ENCODE data around the gene CES4A. TPM values are rescaled to one million over a fixed set of nuclear protein-coding genes. Genes with fewer than 3 reads are reported as not detected.

Gene CES4A
- total RNA-seq, 1 donor from 2014 or later, result 4.6 TPM

DNA sequence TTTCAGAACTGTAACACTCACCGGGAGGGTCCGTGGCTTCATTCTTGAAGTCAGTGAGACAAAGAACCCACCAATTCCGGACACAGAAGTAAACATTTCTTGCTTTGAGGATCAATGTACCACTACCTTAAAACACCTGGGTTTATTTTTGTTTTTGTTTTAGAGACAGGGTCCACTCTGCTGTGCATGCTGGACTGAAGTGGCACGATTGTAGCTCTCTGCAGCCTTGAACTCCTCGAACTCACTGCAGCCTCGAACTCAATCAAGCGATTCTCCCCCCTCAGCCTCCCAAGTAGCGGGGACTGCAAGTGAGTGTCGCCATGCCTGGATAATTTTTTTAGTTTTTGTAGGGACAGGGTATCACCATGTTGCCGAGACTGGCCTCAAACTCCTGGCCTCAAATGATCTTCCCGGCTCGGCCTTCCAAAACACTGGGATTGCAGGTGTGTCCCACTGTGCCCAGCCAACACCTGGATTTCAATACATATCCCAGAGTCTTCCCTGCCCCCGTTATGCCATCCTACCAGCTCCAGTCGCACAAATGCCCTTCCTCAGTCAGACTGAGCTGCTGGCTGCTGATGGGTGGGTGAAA, 13.0 kb upstream of the CES4A start:
- TF ChIP-seq, protein P1, sequence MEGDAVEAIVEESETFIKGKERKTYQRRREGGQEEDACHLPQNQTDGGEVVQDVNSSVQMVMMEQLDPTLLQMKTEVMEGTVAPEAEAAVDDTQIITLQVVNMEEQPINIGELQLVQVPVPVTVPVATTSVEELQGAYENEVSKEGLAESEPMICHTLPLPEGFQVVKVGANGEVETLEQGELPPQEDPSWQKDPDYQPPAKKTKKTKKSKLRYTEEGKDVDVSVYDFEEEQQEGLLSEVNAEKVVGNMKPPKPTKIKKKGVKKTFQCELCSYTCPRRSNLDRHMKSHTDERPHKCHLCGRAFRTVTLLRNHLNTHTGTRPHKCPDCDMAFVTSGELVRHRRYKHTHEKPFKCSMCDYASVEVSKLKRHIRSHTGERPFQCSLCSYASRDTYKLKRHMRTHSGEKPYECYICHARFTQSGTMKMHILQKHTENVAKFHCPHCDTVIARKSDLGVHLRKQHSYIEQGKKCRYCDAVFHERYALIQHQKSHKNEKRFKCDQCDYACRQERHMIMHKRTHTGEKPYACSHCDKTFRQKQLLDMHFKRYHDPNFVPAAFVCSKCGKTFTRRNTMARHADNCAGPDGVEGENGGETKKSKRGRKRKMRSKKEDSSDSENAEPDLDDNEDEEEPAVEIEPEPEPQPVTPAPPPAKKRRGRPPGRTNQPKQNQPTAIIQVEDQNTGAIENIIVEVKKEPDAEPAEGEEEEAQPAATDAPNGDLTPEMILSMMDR (IDR thresholded peaks at IDR 0.05; ENCODE audit: unreplicated experiment), result no peak

GRCh38 chr16:66976746-66977145, 11.6 kb upstream of the CES4A start:
- peaks cover 13% of the 10 kb centered on the region for H3K27me3 Mint-ChIP-seq
- no peaks in the 10 kb centered on the region for H3K9me3 Mint-ChIP-seq (ENCODE audit: low read depth)
- TF ChIP-seq, protein P1 (IDR thresholded peaks at IDR 0.05; ENCODE audit: unreplicated experiment), result no peak
- H3K4me3 Mint-ChIP-seq (ENCODE audit: low read depth), result no peak overlapping the region
- no peak overlapping the region for H3K27ac Mint-ChIP-seq
- DNase-seq (ENCODE audit: low spot score, unreplicated experiment), result no peak
- H3K36me3 Mint-ChIP-seq (ENCODE audit: insufficient read depth), result no peaks in the 10 kb centered on the region
- no peaks in the 10 kb centered on the region for H3K4me1 Mint-ChIP-seq (ENCODE audit: low read depth)

More for the DNA sequence above, 13.0 kb upstream of the CES4A start:
- H3K4me1 Mint-ChIP-seq (ENCODE audit: low read depth), result no peaks in the 10 kb centered on the region
- H3K36me3 Mint-ChIP-seq (ENCODE audit: insufficient read depth), result no peaks in the 10 kb centered on the region
- no peak overlapping the region for H3K4me3 Mint-ChIP-seq (ENCODE audit: low read depth)
- no peaks in the 10 kb centered on the region for H3K9me3 Mint-ChIP-seq (ENCODE audit: low read depth)
- no peak for DNase-seq (ENCODE audit: low spot score, unreplicated experiment)
- no peak overlapping the region for H3K27ac Mint-ChIP-seq
- H3K27me3 Mint-ChIP-seq, result peaks cover 13% of the 10 kb centered on the region

DNA sequence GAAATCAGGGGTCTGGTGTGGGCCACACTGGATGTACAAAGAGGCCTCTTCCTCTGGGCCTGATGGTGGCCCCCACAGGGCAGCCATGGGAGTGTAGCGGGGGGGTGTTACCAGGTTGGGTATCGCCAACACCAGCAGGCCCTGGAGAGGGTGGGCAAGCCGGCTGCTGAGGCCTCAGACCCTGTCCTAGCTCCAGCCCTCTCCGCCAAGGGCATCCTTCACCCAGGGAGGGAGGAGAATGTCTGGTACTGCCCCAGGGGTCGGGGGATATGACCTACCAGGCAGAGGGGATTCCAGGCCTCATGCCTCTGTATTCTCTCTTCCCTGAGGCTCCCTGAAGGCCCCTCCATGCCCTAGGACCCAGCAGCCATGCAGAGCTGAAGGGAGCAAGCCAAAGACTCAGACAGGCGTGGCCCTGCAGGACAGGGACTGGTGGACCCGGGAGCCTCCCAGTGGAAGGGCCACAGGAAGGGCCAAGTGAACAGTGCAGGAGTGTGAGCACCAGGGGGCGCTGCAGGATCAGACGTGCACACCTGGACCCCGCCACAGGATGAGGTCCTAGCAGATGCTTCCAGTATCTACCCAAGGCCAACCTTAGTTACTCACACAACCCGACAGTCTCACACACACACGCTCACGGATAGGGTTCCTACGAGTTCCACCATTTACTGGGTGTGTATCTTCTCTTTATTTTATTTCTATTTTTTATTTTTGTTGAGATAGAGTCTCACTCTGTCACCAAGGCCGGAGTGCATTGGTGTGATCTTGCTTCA, 10.9 kb upstream of the CES4A start:
- Mint-ChIP-seq H3K4me1 (ENCODE audit: low read depth) (no peaks in the 10 kb centered on the region), H3K9me3 (ENCODE audit: low read depth) (no peaks in the 10 kb centered on the region), H3K36me3 (ENCODE audit: insufficient read depth) (no peaks in the 10 kb centered on the region), H3K27me3 (peaks cover 17% of the 10 kb centered on the region), H3K4me3 (ENCODE audit: low read depth) (no peak overlapping the region), H3K27ac (peak overlapping the region; percentile 13)
- TF ChIP-seq, protein P1 (IDR thresholded peaks at IDR 0.05; ENCODE audit: unreplicated experiment), result peak; percentile 97
- peak; percentile 82 for DNase-seq (ENCODE audit: low spot score, unreplicated experiment)

GRCh38 chr16:66979011-66979717, 9.2 kb upstream of the CES4A start:
- H3K9me3 Mint-ChIP-seq (ENCODE audit: low read depth), result no peaks in the 10 kb centered on the region
- no peak for DNase-seq (ENCODE audit: low spot score, unreplicated experiment)
- H3K4me1 Mint-ChIP-seq (ENCODE audit: low read depth), result no peaks in the 10 kb centered on the region
- H3K4me3 Mint-ChIP-seq (ENCODE audit: low read depth), result no peak overlapping the region
- TF ChIP-seq, protein P1 (IDR thresholded peaks at IDR 0.05; ENCODE audit: unreplicated experiment), result no peak
- H3K36me3 Mint-ChIP-seq (ENCODE audit: insufficient read depth), result no peaks in the 10 kb centered on the region
- H3K27me3 Mint-ChIP-seq, result peaks cover 14% of the 10 kb centered on the region
- no peak overlapping the region for H3K27ac Mint-ChIP-seq

DNA sequence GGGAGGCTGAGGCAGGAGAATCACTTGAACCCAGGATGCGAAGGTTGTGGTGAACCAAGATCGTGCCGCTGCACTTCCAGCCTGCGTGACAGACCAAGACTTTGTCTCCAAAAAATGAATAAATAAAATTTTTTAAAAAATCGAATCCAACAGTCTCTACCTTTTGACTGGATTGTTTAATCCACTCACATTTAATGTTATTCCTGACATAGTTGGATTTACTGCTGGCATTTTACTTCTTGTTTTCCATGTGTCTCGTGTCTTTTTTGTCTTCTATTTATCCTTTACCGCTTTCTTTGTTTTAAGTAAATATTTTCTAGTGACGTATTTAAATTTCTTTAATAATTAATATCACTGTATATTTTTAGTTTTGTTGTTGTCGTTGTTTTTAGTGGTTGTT, 5.4 kb upstream of the CES4A start:
- H3K36me3 Mint-ChIP-seq (ENCODE audit: insufficient read depth), result no peaks in the 10 kb centered on the region
- H3K27me3 Mint-ChIP-seq, result peaks cover 10% of the 10 kb centered on the region
- no peak overlapping the region for H3K27ac Mint-ChIP-seq
- no peaks in the 10 kb centered on the region for H3K4me1 Mint-ChIP-seq (ENCODE audit: low read depth)
- no peak for DNase-seq (ENCODE audit: low spot score, unreplicated experiment)
- no peaks in the 10 kb centered on the region for H3K9me3 Mint-ChIP-seq (ENCODE audit: low read depth)
- TF ChIP-seq, protein P1 (IDR thresholded peaks at IDR 0.05; ENCODE audit: unreplicated experiment), result no peak
- no peak overlapping the region for H3K4me3 Mint-ChIP-seq (ENCODE audit: low read depth)
